GM19035 (cell line): ENCODE data around the gene PTGDR2.

Experiments
- ATAC-seq: cut with Tn5 transposase; IDR thresholded peaks from one replicate; pipeline ENCODE4 v1.9.1; 2021; ENCODE audit not compliant: unreplicated experiment

The PTGDR2 gene

GRCh38 chr11:60855726-60856633 is at the start of gene PTGDR2:
TSS of gene PTGDR2 (minus strand) at chr11:60855950. CDS start at chr11:60853722, 2,228 bp downstream.
- ATAC-seq, result no peak

- ATAC-seq, result no peak
Observed at GRCh38 chr11:60905047-60905446, 49.3 kb upstream of the PTGDR2 start.

GRCh38 chr11:60902625-60903024 is 46.9 kb upstream of the PTGDR2 start:
- ATAC-seq, result no peak

GRCh38 chr11:60900673-60901404 is 45.1 kb upstream of the PTGDR2 start:
- ATAC-seq, result no peak

- no peak for ATAC-seq
Observed at GRCh38 chr11:60899977-60900376, 44.2 kb upstream of the PTGDR2 start.

GRCh38 chr11:60899046-60899936 is 43.5 kb upstream of the PTGDR2 start:
- ATAC-seq, result no peak

- no peak for ATAC-seq
Observed at GRCh38 chr11:60897496-60897895, 41.7 kb upstream of the PTGDR2 start.

GRCh38 chr11:60895687-60896086 is 39.9 kb upstream of the PTGDR2 start:
- no peak for ATAC-seq

GRCh38 chr11:60891103-60891741 is 35.5 kb upstream of the PTGDR2 start:
- ATAC-seq, result no peak

- no peak for ATAC-seq
Observed at GRCh38 chr11:60890696-60891095, 34.9 kb upstream of the PTGDR2 start.

GRCh38 chr11:60889869-60890311 is 34.1 kb upstream of the PTGDR2 start:
- ATAC-seq, result no peak

- no peak for ATAC-seq
Observed at GRCh38 chr11:60887556-60887955, 31.8 kb upstream of the PTGDR2 start.

- no peak for ATAC-seq
Observed at GRCh38 chr11:60880643-60881282, 25.0 kb upstream of the PTGDR2 start.

GRCh38 chr11:60879971-60880588 is 24.3 kb upstream of the PTGDR2 start:
- ATAC-seq, result no peak

GRCh38 chr11:60879104-60879503 is 23.4 kb upstream of the PTGDR2 start:
- no peak for ATAC-seq

GRCh38 chr11:60878245-60879101 is 22.7 kb upstream of the PTGDR2 start:
- ATAC-seq, result no peak

GRCh38 chr11:60876168-60876485 is 20.4 kb upstream of the PTGDR2 start:
- ATAC-seq, result no peak

GRCh38 chr11:60875366-60876167 is 19.8 kb upstream of the PTGDR2 start:
- no peak for ATAC-seq
